ENCODE measurements around the gene CLEC16A. TPM values are rescaled to one million over a fixed set of nuclear protein-coding genes. Genes with fewer than 3 reads are reported as not detected.

Gene CLEC16A
- polyA plus RNA-seq, 4 donors, result 22.9 to 24.5 (median 23.7) TPM

DNA sequence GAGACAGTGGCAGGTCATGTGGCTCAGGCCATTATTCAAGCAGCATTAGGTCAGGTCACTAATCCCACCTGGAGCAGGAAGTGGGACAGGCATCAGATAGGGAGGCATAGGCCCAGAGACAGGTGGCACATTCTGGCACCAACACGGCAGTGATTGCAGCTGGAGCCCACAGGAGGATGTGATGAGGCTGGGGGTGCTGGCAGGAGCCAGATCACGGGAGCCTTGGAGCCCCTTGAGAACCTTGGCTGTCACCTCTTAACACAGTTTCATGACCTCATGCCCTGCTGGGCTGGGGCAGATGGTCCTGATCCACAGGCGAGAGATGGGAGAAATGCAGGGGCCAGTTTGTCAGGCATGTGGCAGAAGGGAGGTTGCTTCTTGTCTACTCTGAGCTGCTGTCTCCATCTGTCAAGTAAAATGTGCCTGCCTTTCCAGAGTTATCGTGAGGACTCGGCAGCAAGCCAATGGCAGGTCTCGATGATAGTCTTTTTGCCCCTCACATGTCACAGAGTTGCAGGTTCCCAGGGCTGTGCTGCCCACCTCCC is 109.6 kb downstream of the CLEC16A start:
- DNase-seq (ENCODE audit: low read depth in 4 of 4, low spot score in 3 of 4), result no peak

DNA sequence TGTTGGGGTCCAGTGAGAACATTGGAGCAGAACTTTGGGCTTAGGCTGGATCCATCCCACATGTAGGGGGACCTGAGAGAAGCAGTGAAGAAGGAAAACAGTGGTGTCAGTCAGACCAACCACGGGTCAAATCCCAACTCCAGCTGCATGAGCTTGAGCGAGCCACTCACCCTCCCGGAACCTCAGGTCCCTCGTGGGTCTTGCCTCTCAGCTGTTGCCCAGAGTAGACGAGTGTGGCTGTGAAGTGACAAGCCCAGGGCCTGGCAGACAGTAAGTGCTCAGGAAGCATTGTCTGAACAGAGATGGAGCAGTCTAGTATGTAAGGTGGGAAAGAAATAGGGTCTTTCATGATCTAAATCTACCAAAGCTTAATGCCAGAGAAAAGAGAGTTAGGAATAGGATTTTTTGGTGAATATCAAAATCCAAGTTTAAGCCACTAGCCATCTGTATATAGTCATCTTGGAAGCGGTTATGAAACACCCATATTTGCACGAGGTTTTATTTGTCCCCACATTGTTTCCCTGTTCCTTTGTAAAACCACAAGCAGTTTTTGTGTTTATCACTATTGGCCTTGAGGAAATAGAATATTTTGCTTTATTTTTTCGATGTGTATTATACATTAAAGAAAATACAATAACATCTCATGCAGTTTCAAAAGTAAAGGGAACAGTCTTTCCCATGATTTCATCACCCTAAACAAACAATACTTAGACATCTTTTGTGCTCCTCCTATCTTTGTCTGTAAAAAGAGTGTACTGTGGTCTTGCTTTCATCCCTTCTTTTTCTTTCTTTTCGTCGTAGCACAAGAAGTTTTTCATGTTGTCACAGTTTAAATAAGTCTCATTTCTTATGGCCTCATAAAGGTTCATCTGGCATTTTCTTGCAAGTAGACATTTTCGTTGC is 112.0 kb downstream of the CLEC16A start:
- no peak for DNase-seq (ENCODE audit: low read depth in 4 of 4, low spot score in 3 of 4)

DNA sequence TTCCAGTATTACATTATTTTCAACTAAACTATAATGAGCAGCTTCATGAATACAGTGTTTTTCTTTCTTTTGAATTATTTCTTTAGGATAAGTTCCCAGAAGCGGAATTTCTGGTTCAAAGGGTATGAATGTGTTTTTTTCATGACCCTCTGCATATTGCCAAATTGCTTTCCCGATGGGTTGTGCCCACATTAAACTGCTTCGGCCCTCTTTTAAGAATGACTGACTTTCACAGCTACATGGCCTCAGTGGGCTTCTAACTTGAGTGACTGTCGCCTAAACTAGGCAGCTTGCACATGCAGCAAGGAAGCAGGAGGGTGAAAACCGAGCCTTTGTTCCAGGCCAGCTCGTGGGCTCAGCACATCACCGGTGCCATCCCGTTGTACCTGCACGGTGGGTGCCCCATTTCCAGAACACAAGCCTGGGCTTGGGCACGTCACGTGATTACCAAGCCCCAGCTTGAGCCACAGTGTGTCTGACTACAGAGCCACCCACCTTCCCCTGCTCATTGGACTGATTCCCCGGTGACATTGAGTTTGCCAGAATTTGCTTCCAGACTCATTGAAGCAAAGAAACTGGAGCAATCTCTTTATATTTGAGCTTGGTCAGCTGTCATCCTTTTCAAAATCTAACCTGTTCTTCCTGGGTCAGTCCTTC is 112.8 kb downstream of the CLEC16A start:
- DNase-seq (ENCODE audit: low read depth in 4 of 4, low spot score in 3 of 4), result no peak

DNA sequence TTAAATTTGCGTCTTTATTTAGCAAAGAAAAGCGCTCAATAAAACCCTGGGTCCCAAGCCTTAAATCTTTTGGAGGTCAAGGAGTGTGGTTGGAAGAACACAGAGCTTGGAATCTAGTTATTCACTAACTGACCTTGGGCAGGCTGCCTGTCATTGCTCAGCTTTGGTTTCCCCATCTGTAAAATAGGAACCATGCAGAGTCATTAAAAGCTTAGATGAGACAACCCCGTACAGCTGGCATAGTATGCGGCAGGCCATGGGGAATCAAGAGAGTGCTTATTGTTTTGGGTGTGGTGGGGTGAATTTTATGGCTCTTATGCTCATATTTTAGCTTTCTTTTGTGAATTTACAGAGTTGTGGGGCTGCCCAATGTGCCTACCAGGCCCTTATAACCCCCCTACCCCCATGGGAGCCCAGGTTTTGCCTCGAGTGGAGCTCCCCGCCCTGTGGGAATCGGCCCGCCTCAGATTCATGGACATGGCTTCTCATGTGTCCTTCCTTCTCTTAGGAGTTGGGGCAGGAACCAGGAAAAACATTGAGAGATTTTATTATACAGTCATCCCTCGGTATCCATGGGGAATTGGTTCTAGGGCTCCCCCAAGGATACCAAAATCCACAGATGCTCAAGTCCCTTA is 113.5 kb downstream of the CLEC16A start:
- no peak for DNase-seq (ENCODE audit: low read depth in 4 of 4, low spot score in 3 of 4)

DNA sequence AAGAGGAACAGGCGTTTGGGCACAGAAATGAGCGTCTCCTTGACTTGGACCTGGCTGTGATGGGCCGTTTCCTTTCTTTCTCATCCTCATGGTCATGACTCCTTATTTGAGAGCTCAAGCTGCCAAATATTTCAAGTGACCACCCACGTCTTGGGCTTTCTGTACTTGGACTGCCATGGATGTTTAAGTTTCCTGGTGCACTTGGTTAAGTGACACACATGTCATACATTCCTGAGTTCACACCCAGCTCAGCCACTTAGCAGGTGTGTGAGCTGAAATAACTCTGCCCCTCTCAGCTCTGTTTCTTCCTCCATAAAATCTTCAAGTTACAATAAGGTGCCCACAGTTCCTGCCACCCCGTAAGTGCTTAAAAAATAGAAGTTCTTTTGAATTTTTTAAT is 114.5 kb downstream of the CLEC16A start:
- no peak for DNase-seq (ENCODE audit: low read depth in 4 of 4, low spot score in 3 of 4)

DNA sequence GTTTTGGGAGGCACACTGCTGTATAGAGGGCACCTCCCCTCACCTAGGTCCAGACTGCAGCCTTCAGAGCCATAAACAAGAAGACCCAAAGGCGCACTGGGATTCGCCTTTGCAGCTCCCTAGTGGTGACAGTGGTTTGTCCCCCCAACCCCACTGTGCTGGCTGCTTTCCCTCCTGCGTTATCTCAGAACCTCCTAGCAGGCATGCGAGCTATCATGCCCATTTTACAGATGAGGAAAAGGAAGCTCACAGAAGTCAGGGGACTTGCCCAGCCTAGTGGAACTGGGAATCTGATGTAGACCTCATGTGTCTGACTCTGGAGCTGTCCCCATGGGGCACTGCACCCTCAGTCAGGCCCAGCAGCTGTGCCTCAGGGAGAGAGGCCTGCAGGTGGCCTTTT is 115.2 kb downstream of the CLEC16A start:
- DNase-seq (ENCODE audit: low read depth in 4 of 4, low spot score in 3 of 4), result no peak

DNA sequence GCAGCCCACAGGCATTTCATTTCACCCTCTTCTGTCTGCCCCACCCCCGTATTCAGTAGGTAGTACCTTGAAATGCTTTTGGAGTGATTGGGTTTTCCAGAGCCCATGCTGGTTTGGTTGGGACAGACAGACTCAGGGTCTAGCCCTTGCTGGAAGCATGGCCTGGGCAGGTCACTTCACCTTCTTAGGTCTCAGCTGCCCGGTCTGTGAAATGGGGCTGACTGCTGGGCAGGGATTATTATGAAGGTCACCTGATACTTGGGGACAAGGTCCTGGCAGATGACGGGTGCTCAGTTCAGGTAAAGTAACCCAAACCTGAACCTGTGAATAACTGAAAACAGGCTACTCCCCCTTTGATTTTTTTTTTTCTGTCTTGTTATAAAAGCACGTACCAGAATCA is 116.0 kb downstream of the CLEC16A start:
- no peak for DNase-seq (ENCODE audit: low read depth in 4 of 4, low spot score in 3 of 4)

DNA sequence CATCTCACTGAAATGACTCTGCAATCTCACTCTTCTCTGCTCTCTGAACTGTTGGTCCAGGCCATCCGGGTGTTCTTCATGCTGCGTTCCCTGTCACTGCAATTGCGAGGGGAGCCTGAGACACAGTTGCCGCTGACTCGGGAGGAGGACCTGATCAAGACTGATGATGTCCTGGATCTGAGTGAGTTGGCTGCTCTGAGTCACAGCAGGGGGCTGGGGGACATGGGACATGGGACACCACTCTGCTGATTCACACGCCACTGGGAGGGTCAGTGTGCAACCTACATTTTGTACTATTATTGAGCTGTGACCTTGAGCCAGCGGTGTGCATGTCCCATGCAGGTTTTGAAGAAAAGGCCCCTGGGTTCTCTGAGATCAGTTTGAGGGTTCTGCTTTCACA is 116.5 kb downstream of the CLEC16A start:
- DNase-seq (ENCODE audit: low read depth in 4 of 4, low spot score in 3 of 4), result no peak

DNA sequence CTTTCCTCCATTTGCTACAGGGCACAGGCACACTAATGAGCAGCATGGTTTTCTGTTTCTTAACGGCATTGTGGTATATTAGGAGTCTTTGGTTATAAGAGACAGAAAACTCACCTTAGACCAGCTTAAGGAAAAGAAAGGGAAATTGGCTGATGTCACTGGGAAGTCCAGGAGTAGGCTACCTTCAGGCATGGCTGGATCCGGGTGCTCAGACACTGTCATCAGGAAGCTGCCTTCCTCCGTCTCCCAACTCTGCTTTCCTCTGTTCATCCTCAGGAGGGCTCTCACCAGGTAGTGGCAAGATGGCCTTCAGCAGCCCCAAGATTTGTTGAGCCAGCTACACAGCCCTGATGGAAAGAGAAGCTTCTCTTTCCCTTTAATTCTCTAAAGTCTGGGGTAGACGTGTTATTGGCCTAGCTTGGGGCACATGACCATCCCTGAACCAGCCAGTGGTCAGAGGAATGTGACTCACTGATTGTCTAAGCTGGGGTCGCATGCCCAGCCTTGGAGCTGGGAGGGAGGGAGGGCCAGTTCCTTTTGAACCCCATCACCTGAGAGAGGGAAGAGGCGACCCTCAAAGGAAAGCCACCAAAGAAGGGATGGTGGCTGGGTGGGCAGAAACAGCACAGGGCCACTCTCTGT is 117.4 kb downstream of the CLEC16A start:
- no peak for DNase-seq (ENCODE audit: low read depth in 4 of 4, low spot score in 3 of 4)

DNA sequence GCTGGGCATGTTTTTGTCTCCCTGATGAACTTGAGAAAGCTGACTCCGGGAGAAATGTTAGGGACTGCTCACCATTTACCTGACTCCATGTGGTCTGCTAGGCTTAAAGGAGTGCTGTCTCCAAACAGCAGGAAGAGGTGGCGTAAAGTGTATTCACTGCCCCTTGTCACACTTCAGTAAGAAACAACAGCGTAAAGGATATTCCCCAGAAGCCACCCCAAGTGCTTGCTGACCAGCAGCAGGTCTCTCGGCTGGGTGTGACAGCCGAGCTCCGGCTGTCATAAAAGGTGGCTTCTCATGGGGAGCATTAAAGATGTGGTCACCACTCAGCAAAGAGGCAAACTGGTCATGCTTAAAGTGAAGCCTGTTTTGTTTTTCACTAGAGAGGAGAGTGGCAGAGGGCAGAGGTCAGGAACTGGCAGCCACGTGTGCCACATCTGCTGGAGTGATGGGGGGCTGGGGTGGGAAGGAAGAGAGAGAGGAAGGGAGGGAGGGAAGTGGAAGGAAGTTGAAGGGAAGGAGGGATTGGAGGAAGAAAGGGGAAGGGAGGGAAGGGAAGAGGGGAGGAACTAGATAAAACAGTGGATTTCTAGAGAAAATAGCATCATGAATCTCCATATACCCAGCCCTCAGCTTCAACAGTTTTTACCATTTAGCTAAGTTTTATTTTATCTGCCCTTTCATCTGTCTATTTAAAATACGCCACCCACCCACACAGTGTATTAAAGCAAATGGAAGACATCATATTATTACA is 119.3 kb downstream of the CLEC16A start:
- DNase-seq (ENCODE audit: low read depth in 4 of 4, low spot score in 3 of 4), result no peak

DNA sequence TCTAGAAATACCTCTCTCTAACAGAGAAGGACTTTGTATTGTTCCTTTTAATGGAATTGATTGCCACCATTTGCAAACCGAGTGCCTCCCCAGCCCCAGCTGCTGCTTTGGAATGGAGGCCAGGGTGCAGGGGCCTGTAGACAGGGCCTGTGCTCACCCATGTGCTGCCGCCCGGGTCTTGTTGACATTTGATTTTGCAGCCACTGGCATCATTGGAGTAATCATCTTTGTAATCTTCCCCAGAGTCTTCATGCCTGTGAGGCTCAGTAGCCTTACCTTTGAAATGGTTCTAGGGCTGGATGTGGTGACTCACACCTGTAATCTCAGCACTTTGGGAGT is 119.8 kb downstream of the CLEC16A start:
- DNase-seq (ENCODE audit: low read depth in 4 of 4, low spot score in 3 of 4), result no peak

DNA sequence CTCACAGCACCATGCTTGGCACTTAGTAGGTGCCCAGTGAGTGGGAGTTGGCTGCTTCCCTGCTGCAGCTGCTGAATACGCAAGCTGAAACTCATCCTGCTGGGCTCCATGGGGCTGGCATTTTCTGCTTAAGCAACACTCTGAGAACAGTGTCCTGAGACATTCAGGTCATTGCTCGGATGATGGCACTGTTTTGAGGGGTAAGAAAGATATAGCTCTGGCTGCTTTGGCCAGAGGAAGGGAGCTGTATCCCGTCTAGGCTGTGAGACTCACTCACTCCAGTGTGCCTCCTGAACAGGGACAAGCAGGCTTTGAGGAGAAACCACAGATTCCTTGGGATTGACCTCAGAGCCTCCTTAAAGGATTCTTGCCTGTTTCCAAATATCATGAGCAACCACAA is 120.5 kb downstream of the CLEC16A start:
- DNase-seq (ENCODE audit: low read depth in 4 of 4, low spot score in 3 of 4), result no peak

DNA sequence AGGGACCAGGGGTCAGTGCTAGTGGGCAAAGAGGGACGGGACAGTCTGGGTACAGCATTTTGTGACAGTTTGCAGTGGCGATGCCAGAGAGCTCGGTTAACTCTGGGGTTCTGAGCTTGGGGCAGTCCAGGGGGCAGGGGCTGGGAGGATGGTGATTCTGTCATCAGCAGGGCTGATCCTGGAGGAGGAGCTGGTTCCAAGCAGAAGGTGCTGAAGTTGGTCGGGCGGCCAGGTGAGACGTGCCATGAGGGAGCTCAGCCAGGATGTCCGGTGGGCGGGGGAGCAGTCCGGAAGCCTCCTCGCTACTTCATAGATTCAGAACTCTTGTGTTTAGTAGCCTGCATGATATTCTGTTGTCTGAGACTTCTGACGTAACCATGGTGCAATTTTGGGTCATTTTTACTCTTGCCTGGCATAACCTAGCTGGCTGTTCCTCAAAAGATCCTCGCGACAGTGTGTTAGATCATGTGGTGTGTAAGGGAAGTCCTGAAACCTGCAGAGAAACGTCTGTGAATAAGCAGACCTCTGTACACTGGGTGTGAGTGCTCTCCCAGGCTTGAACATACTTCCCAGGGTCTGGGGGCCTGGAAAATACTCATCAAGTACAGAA is 122.0 kb downstream of the CLEC16A start:
- no peak for DNase-seq (ENCODE audit: low read depth in 4 of 4, low spot score in 3 of 4)

DNA sequence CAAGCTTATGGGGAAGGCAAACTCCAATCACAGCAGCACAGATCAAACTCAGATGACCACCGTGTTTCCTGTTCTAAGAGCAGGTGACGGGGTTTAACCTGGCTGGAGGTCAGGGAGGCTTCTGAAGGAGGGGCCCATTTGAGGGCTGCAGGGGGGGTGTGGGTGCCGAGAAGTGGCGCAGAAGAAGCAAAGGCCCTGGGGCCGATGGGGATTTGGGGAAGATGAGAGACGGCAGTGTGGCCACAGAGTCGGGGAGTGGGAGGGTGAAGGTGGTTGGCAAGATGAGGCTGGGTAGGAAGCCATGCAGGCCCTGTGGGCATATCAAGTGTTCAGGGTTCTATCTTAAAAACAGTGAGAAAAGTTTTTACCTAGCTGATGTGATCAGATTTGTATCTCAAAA is 122.9 kb downstream of the CLEC16A start:
- DNase-seq (ENCODE audit: low read depth in 4 of 4, low spot score in 3 of 4), result no peak

DNA sequence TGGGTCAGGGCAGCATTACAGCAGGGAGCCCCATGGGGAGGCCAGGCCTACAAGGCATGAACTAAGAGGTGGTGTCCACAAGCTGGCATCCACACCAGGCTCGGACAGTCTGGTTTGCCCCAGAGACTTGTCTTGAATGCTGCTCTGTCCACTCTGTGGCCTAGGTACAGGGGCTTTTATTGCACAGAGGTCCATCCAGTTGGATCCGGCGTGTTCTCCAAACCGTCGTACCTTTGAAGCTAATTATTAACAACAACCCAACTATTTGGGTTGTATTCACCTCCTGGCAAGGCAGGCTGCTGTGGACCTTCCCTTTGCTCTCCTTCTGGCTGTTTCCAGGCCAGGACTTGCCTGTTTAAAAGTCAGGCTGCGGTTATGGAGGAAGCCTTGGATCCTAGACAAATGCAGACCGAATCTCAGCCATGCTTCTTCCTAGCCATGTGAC is 123.4 kb downstream of the CLEC16A start:
- no peak for DNase-seq (ENCODE audit: low read depth in 4 of 4, low spot score in 3 of 4)

DNA sequence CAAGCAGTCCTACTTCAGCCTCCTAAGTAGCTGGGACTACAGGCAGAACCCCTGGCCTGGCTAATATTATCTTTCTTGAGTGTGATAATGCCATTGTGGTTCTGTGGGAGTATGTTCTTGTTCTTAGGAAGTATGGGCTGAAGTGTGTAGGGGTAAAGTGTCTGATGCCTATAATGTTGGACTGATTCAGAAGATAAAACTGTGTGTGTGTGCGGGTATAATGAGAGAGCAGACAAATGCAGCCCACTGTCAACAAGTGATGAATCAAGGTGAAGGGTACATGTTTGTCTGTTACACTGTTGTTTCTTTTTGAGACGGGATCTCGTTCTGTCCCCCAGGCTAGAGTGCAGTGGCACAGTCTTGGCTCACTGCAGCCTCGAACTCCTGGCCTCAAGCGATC is 127.5 kb downstream of the CLEC16A start:
- DNase-seq (ENCODE audit: low read depth in 4 of 4, low spot score in 3 of 4), result no peak

DNA sequence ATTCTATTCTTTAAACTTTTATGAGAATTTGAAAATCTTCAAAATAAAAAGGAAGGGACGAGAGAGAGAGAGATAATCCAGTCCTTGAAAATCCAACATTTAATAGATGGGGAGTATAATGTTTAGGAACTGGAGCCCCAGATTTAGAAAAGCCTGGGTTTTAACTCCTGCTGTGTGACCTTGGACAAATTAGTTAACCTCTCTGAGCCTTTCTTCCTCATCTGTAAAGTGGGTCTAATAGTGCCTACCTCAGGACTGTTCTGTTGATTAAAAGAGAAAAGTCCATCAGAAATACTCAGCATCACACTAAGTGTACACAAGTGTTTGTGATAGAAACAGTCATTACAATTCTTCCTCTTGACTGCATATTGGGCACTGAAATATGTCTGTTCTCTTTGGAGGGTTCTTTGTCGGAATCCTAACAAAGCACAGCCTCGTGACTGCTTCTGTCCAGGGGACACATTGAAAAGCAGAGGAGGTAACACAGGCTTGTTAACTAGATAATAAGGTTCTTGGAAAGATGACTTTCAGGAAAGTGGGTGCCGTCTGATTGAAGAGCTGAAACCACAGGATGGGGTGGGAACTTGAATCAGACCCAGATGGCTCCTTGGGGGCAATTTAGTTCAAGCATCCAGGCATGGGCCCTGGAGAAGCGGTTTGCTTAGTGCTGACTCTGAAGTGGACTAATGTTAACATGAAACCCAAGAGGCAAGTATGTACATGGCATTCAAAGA is 128.2 kb downstream of the CLEC16A start:
- DNase-seq (ENCODE audit: low read depth in 4 of 4, low spot score in 3 of 4), result no peak

DNA sequence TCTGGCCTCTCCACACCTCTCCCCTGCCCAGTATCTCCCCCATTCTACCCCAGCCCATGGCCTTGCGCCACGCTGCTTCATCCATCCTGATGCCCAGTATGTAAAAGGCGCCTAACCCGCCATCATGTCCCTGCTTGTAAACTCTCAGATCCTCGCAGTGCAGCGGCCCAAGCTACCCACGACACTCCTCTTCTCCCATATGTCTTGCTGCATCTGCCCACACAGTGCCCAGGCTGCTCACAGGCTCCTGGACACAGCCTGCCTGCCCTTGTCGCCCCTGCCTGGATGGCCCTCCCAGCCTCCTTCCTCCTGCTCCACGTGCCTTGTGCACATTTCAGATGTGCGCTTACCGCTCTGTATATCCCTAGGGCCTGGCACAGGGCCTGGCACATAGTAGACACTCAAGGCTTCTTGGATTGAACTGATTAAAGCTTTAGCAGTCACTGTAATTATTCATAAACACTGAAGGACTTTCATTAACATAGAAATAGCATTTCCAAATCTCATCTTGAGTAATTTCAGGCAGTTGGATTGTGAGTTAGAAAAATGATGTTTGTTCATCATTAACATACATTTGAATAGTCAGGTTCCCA is 129.1 kb downstream of the CLEC16A start:
- DNase-seq (ENCODE audit: low read depth in 4 of 4, low spot score in 3 of 4), result no peak

DNA sequence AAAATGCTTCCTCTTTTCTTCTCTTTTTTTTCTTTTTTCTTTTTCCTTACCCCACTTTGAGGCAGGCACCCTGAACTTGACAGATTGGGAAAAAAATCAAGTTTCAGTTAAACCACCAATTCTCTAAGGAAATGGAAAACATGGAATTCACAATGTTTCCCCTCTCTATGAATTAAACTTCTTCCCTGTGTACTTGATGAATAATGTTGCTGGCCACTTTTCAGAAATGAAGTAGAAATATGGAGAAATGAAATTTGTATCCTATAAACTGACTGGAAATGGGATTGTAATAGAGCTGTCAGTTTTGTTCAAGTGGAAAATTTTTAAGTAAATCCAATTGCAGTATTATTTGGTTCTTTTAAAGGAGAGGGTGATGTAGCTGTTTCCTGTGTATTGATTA is 129.8 kb downstream of the CLEC16A start:
- no peak for DNase-seq (ENCODE audit: low read depth in 4 of 4, low spot score in 3 of 4)

All from right renal pelvis (tissue), 4 donors.